Effector memory CD4-positive, alpha-beta T cell (primary cell): ENCODE measurements around the gene SLC30A7.

Experiments used
- DNase-seq, 3 donors: peaks; one replicate each; pipeline ENCODE4 v3.0.0-alpha.2; 2020
- H3K27ac ChIP-seq: 2 replicates; pipeline ENCODE4 v1.7.0; 2013; ENCODE audit warnings: mild to moderate bottlenecking, low read length, moderate library complexity; ENCODE audit not compliant: insufficient read depth, poor library complexity, severe bottlenecking
- H3K27me3 ChIP-seq: replicated peaks from 2 replicates; pipeline ENCODE4 v1.7.0; 2013; ENCODE audit warnings: mild to moderate bottlenecking, low read length; ENCODE audit not compliant: insufficient read depth, control insufficient read depth, poor library complexity, severe bottlenecking
- H3K36me3 ChIP-seq: 2 replicates; pipeline ENCODE4 v1.7.0; 2013; ENCODE audit warnings: mild to moderate bottlenecking, low read length, moderate library complexity; ENCODE audit not compliant: control insufficient read depth, insufficient read depth
- H3K4me1 ChIP-seq: 2 replicates; pipeline ENCODE4 v1.7.0; 2013; ENCODE audit warnings: low read length, mild to moderate bottlenecking; ENCODE audit not compliant: control insufficient read depth, insufficient read depth, poor library complexity, severe bottlenecking
- H3K4me3 ChIP-seq: 2 replicates; pipeline ENCODE4 v1.7.0; 2013; ENCODE audit warnings: low read length, low read depth, mild to moderate bottlenecking; ENCODE audit not compliant: insufficient read depth, poor library complexity, severe bottlenecking
- H3K9me3 ChIP-seq: 2 replicates; pipeline ENCODE4 v1.7.0; 2013; ENCODE audit warnings: mild to moderate bottlenecking, low read length, moderate library complexity; ENCODE audit not compliant: control insufficient read depth

SLC30A7 gene

GRCh38 chr1:100866901-100867206, 29.0 kb upstream of the SLC30A7 start:
- Histone ChIP-seq H3K36me3 (no peaks in the 10 kb centered on the region), H3K4me3 (no peak overlapping the region)
- no peak for DNase-seq

GRCh38 chr1:100868364-100868995, 27.4 kb upstream of the SLC30A7 start:
- Histone ChIP-seq H3K4me1 (no peaks in the 10 kb centered on the region), H3K27me3 (no peaks in the 10 kb centered on the region), H3K9me3 (no peaks in the 10 kb centered on the region), H3K27ac (no peak overlapping the region), H3K4me3 (no peak overlapping the region), H3K36me3 (no peaks in the 10 kb centered on the region)
- no peak for DNase-seq

More at GRCh38 chr1:100866901-100867206, 29.0 kb upstream of the SLC30A7 start:
- Histone ChIP-seq H3K27ac (no peak overlapping the region), H3K9me3 (no peaks in the 10 kb centered on the region), H3K4me1 (no peaks in the 10 kb centered on the region), H3K27me3 (no peaks in the 10 kb centered on the region)

- Histone ChIP-seq H3K4me3 (no peak overlapping the region), H3K9me3 (no peaks in the 10 kb centered on the region)
- no peak for DNase-seq
These were observed 25.9 kb upstream of the SLC30A7 start for GRCh38 chr1:100869996-100870395.

GRCh38 chr1:100874433-100874832, 21.5 kb upstream of the SLC30A7 start:
- no peak for DNase-seq
- no peaks in the 10 kb centered on the region for H3K27me3 ChIP-seq
- H3K4me1 ChIP-seq = no peaks in the 10 kb centered on the region
- H3K4me3 ChIP-seq = no peak overlapping the region
- no peaks in the 10 kb centered on the region for H3K9me3 ChIP-seq
- no peak overlapping the region for H3K27ac ChIP-seq
- H3K36me3 ChIP-seq = no peaks in the 10 kb centered on the region

More at GRCh38 chr1:100869996-100870395, 25.9 kb upstream of the SLC30A7 start:
- no peaks in the 10 kb centered on the region for H3K4me1 ChIP-seq
- no peak overlapping the region for H3K27ac ChIP-seq
- no peaks in the 10 kb centered on the region for H3K36me3 ChIP-seq
- H3K27me3 ChIP-seq = no peaks in the 10 kb centered on the region

GRCh38 chr1:100875228-100875627, 20.7 kb upstream of the SLC30A7 start:
- no peaks in the 10 kb centered on the region for H3K9me3 ChIP-seq
- no peaks in the 10 kb centered on the region for H3K4me1 ChIP-seq
- no peaks in the 10 kb centered on the region for H3K27me3 ChIP-seq
- no peak overlapping the region for H3K4me3 ChIP-seq
- H3K27ac ChIP-seq = no peak overlapping the region
- H3K36me3 ChIP-seq = no peaks in the 10 kb centered on the region
- DNase-seq = no peak

GRCh38 chr1:100876291-100876690, 19.6 kb upstream of the SLC30A7 start:
- no peaks in the 10 kb centered on the region for H3K9me3 ChIP-seq
- H3K4me1 ChIP-seq = no peaks in the 10 kb centered on the region
- H3K27me3 ChIP-seq = no peaks in the 10 kb centered on the region
- no peak overlapping the region for H3K4me3 ChIP-seq
- no peaks in the 10 kb centered on the region for H3K36me3 ChIP-seq
- H3K27ac ChIP-seq = no peak overlapping the region
- DNase-seq = no peak

- Histone ChIP-seq H3K36me3 (no peaks in the 10 kb centered on the region), H3K4me3 (no peak overlapping the region), H3K27ac (no peak overlapping the region), H3K4me1 (no peaks in the 10 kb centered on the region), H3K27me3 (no peaks in the 10 kb centered on the region), H3K9me3 (no peaks in the 10 kb centered on the region)
- no peak for DNase-seq
These were observed 16.5 kb upstream of the SLC30A7 start for GRCh38 chr1:100879422-100879821.

GRCh38 chr1:100881687-100882086, 14.2 kb upstream of the SLC30A7 start:
- H3K4me3 ChIP-seq = no peak overlapping the region
- H3K36me3 ChIP-seq = no peaks in the 10 kb centered on the region

GRCh38 chr1:100882698-100883097, 13.2 kb upstream of the SLC30A7 start:
- no peak for DNase-seq
- Histone ChIP-seq H3K4me3 (no peak overlapping the region), H3K36me3 (no peaks in the 10 kb centered on the region), H3K9me3 (no peaks in the 10 kb centered on the region), H3K4me1 (no peaks in the 10 kb centered on the region), H3K27me3 (no peaks in the 10 kb centered on the region), H3K27ac (no peak overlapping the region)

More at GRCh38 chr1:100881687-100882086, 14.2 kb upstream of the SLC30A7 start:
- H3K4me1 ChIP-seq = no peaks in the 10 kb centered on the region
- H3K27ac ChIP-seq = no peak overlapping the region
- no peaks in the 10 kb centered on the region for H3K9me3 ChIP-seq
- DNase-seq = no peak
- H3K27me3 ChIP-seq = no peaks in the 10 kb centered on the region

- H3K4me3 ChIP-seq = no peak overlapping the region
- no peaks in the 10 kb centered on the region for H3K9me3 ChIP-seq
- H3K27ac ChIP-seq = no peak overlapping the region
- H3K4me1 ChIP-seq = no peaks in the 10 kb centered on the region
- H3K36me3 ChIP-seq = no peaks in the 10 kb centered on the region
- H3K27me3 ChIP-seq = no peaks in the 10 kb centered on the region
- DNase-seq = no peak
These were observed 11.9 kb upstream of the SLC30A7 start for GRCh38 chr1:100883963-100884362.
